ENCODE data around the gene METAP1D. TPM values are rescaled to one million over a fixed set of nuclear protein-coding genes. Genes with fewer than 3 reads are reported as not detected.

METAP1D gene
- 1 to 10 TPM; 5.1 to 5.9 (median 5.1) TPM for total RNA-seq

DNA sequence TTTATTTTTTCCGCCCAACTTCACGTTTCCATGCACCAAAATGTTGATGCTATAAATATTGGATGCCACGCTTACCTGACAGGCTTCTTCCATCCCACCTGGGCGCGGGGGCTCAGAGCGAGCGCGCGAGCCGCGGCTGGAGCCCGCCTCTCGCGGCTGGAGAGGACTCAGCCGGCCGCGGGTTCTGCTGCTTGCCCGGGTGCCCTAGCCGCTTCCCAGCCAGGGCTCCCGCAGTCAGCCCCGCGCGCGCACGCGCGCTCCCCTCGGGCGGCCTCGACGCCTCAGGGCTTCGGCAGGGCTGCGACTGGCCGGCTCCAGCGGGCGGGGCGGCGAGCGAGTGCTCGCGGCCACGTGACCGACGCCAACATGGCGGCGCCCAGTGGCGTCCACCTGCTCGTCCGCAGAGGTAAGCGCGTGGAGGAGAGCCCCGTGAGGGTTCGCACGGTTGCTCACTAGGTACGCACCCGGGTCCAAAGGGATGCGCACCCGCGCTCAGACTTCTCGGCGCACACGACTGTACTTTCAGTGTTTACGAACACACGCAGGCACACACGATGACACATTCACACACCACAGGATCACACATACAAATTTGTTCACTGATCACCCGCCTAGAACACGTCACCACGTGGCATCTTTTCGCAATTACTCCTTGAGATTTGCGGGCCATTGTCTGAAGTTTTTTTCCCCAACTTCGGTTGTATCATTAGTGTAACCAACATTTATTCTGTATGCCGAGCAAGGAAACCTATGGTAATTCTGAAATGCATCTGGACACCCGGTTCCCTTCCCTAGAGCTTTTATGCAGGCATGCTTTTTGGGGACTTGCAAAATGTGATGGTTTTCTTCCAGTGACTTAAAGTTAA, at the start of gene METAP1D:
Gene METAP1D (plus strand): TSS at position 350 of the 866 bp plus-strand sequence. CDS start 17 bp downstream, at position 367.
- peaks cover 7% of the 10 kb centered on the region for H3K27me3 Mint-ChIP-seq (ENCODE audit: low read depth)
- no peaks in the 10 kb centered on the region for H3K9me3 Mint-ChIP-seq
- peak; percentile 80 for DNase-seq
- peak within 1 kb of the TSS; percentile 89 for H3K4me3 Mint-ChIP-seq
- no peaks in the 10 kb centered on the region for H3K36me3 Mint-ChIP-seq (ENCODE audit: insufficient read depth)
- H3K4me1 Mint-ChIP-seq (ENCODE audit: low read depth): peaks cover 20% of the 10 kb centered on the region
- ATAC-seq: peak; percentile 94 to 98

DNA sequence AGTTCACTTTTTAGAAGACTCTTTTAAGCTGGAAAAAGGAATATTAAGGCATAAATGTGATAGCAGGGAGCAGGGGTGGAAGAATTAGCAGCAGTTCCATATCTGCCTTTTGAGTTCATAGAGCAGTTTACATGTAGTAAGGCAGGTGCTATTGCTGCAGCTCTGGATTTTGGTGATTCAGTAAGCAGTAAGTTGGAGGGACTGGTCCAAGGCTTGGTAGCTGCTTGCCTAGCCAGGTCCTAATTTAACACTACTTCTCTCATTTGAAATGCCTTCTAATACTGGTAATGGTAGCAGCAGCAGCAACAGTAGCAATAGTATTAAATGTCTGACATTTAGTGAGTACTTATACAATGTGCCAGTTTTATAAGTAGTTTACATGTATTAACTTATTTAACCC, 47.5 kb upstream of the METAP1D start:
- ATAC-seq (no peak), DNase-seq (no peak)
- Mint-ChIP-seq H3K9me3 (no peaks in the 10 kb centered on the region), H3K36me3 (ENCODE audit: insufficient read depth) (peaks cover 16% of the 10 kb centered on the region), H3K4me1 (ENCODE audit: low read depth) (peaks cover 16% of the 10 kb centered on the region), H3K4me3 (no peak overlapping the region), H3K27me3 (ENCODE audit: low read depth) (no peaks in the 10 kb centered on the region)

DNA sequence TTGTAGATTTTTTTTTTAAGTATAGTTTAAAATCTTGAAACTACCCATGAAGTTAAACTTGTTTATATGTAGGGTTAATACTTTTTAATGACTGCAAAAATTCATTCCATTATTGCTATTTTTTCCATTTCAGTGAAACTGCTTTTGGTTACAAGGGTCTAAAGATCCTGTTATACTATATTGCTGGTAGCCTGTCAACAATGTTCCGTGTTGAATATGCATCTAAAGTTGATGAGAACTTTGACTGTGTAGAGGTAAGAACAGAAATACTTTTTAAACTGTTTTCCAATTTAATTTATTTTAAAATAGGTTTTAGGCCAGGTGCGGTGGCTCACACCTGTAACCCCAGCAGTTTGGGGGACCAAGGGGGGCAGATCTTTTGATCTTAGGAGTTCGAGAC, 47.0 kb upstream of the METAP1D start:
- DNase-seq (no peak), ATAC-seq (no peak)
- Mint-ChIP-seq H3K4me3 (no peak overlapping the region), H3K9me3 (no peaks in the 10 kb centered on the region), H3K36me3 (ENCODE audit: insufficient read depth) (peaks cover 18% of the 10 kb centered on the region), H3K27me3 (ENCODE audit: low read depth) (no peaks in the 10 kb centered on the region), H3K4me1 (ENCODE audit: low read depth) (peaks cover 16% of the 10 kb centered on the region)

- Mint-ChIP-seq H3K36me3 (ENCODE audit: insufficient read depth) (peaks cover 14% of the 10 kb centered on the region), H3K27me3 (ENCODE audit: low read depth) (no peaks in the 10 kb centered on the region), H3K4me3 (no peak overlapping the region), H3K9me3 (no peaks in the 10 kb centered on the region), H3K4me1 (ENCODE audit: low read depth) (peaks cover 23% of the 10 kb centered on the region)
- ATAC-seq (no peak), DNase-seq (no peak)
These were observed 43.5 kb upstream of the METAP1D start for GRCh38 chr2:171956135-171956825.

DNA sequence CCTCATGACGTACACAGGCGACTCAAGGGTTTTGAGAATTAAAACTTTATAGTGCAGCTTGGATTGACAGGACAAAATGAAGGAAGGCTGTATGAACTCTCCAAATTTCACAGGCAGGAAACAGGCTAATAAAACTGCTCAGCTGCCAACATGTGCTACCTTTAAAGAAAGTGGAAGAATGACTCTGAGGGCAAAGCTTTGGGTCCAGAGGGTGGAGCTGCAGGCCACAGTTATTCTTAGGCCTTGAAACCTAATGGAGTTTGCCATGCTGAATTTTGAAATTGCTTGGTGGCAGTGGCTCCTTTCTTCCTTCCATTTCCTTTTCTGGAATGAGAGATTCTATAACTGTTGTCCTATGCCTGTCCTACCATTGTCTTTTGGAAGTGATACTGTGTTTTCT, 42.7 kb upstream of the METAP1D start:
- ATAC-seq: peak in 1 of 2 donors; percentile 23

GRCh38 chr2:171958475-171958874, 41.3 kb upstream of the METAP1D start:
- Mint-ChIP-seq H3K4me3 (no peak overlapping the region), H3K27me3 (ENCODE audit: low read depth) (no peaks in the 10 kb centered on the region), H3K9me3 (no peaks in the 10 kb centered on the region), H3K36me3 (ENCODE audit: insufficient read depth) (peaks cover 14% of the 10 kb centered on the region), H3K4me1 (ENCODE audit: low read depth) (peaks cover 28% of the 10 kb centered on the region)
- DNase-seq (no peak), ATAC-seq (no peak)

More for the DNA sequence above, 42.7 kb upstream of the METAP1D start:
- no peak overlapping the region for H3K4me3 Mint-ChIP-seq
- H3K36me3 Mint-ChIP-seq (ENCODE audit: insufficient read depth): peaks cover 14% of the 10 kb centered on the region
- no peak for DNase-seq
- H3K27me3 Mint-ChIP-seq (ENCODE audit: low read depth): no peaks in the 10 kb centered on the region
- H3K9me3 Mint-ChIP-seq: no peaks in the 10 kb centered on the region
- peaks cover 24% of the 10 kb centered on the region for H3K4me1 Mint-ChIP-seq (ENCODE audit: low read depth)

DNA sequence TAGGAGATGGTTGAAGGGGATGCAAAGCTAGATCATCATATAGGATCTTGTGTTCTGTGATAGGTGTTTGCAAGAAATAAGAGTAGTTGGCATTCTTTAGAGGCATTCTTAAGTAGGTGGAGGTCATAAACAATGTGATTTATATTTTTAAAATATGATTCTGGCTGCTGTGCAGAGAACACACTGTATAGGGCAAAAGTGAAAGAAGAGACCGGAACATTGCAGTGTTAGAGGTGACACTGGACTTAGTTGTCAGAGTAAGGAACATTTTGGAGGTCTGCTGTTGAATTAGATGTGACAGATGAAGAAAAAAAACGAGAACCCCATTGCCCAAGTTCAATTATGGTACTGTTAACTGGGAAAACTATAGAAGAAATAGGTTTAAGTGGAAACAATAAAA, 39.8 kb upstream of the METAP1D start:
- peaks cover 10% of the 10 kb centered on the region for H3K36me3 Mint-ChIP-seq (ENCODE audit: insufficient read depth)
- no peak overlapping the region for H3K4me3 Mint-ChIP-seq
- ATAC-seq (no peak), DNase-seq (no peak)
- H3K4me1 Mint-ChIP-seq (ENCODE audit: low read depth): peaks cover 30% of the 10 kb centered on the region
- H3K27me3 Mint-ChIP-seq (ENCODE audit: low read depth): no peaks in the 10 kb centered on the region
- H3K9me3 Mint-ChIP-seq: no peaks in the 10 kb centered on the region

- H3K36me3 Mint-ChIP-seq (ENCODE audit: insufficient read depth): peaks cover 8% of the 10 kb centered on the region
- ATAC-seq (no peak), DNase-seq (no peak)
- no peaks in the 10 kb centered on the region for H3K9me3 Mint-ChIP-seq
- H3K4me1 Mint-ChIP-seq (ENCODE audit: low read depth): peaks cover 31% of the 10 kb centered on the region
- no peak overlapping the region for H3K4me3 Mint-ChIP-seq
- H3K27me3 Mint-ChIP-seq (ENCODE audit: low read depth): no peaks in the 10 kb centered on the region
These were observed 39.2 kb upstream of the METAP1D start for GRCh38 chr2:171960570-171960969.

GRCh38 chr2:171963198-171963597, 36.6 kb upstream of the METAP1D start:
- H3K9me3 Mint-ChIP-seq: no peaks in the 10 kb centered on the region
- no peak for ATAC-seq
- H3K36me3 Mint-ChIP-seq (ENCODE audit: insufficient read depth): peaks cover 18% of the 10 kb centered on the region
- DNase-seq: no peak
- no peak overlapping the region for H3K4me3 Mint-ChIP-seq
- no peaks in the 10 kb centered on the region for H3K27me3 Mint-ChIP-seq (ENCODE audit: low read depth)
- peaks cover 31% of the 10 kb centered on the region for H3K4me1 Mint-ChIP-seq (ENCODE audit: low read depth)

GRCh38 chr2:171964308-171964707, 35.4 kb upstream of the METAP1D start:
- DNase-seq (no peak), ATAC-seq (no peak)
- H3K36me3 Mint-ChIP-seq (ENCODE audit: insufficient read depth): peaks cover 21% of the 10 kb centered on the region
- H3K4me1 Mint-ChIP-seq (ENCODE audit: low read depth): peaks cover 30% of the 10 kb centered on the region
- H3K4me3 Mint-ChIP-seq: no peak overlapping the region
- no peaks in the 10 kb centered on the region for H3K27me3 Mint-ChIP-seq (ENCODE audit: low read depth)
- H3K9me3 Mint-ChIP-seq: no peaks in the 10 kb centered on the region

GRCh38 chr2:171965238-171965637, 34.5 kb upstream of the METAP1D start:
- Mint-ChIP-seq H3K27me3 (ENCODE audit: low read depth) (no peaks in the 10 kb centered on the region), H3K4me3 (no peak overlapping the region), H3K4me1 (ENCODE audit: low read depth) (peaks cover 26% of the 10 kb centered on the region), H3K36me3 (ENCODE audit: insufficient read depth) (peaks cover 21% of the 10 kb centered on the region), H3K9me3 (no peaks in the 10 kb centered on the region)
- DNase-seq (no peak), ATAC-seq (no peak)

GRCh38 chr2:171965661-171966060, 34.1 kb upstream of the METAP1D start:
- ATAC-seq (no peak), DNase-seq (no peak)
- Mint-ChIP-seq H3K4me1 (ENCODE audit: low read depth) (peaks cover 26% of the 10 kb centered on the region), H3K4me3 (no peak overlapping the region), H3K9me3 (no peaks in the 10 kb centered on the region), H3K36me3 (ENCODE audit: insufficient read depth) (peaks cover 21% of the 10 kb centered on the region), H3K27me3 (ENCODE audit: low read depth) (no peaks in the 10 kb centered on the region)

- H3K27me3 Mint-ChIP-seq (ENCODE audit: low read depth): no peaks in the 10 kb centered on the region
- ATAC-seq (no peak), DNase-seq (no peak)
- no peak overlapping the region for H3K4me3 Mint-ChIP-seq
- peaks cover 24% of the 10 kb centered on the region for H3K4me1 Mint-ChIP-seq (ENCODE audit: low read depth)
- H3K9me3 Mint-ChIP-seq: no peaks in the 10 kb centered on the region
- peaks cover 21% of the 10 kb centered on the region for H3K36me3 Mint-ChIP-seq (ENCODE audit: insufficient read depth)
These were observed 33.5 kb upstream of the METAP1D start for GRCh38 chr2:171966235-171966634.

DNA sequence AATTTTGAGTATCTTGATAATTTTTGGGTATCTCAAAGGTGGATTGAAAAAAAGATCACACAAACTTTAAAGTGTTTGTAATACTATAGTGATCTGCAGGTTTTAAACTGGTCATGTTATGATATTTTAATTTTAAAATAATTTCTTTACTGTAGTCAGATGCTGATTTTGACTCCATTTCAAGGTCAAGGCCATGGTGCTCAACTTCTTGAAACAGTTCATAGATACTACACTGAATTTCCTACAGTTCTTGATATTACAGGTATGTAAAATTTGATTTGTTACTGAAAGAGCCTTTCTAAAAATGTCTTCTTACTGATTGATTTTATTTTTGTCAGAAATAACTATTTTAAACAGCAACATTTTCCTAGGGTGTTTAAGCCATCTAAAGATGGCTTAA, 33.1 kb upstream of the METAP1D start:
- Mint-ChIP-seq H3K36me3 (ENCODE audit: insufficient read depth) (peaks cover 24% of the 10 kb centered on the region), H3K4me1 (ENCODE audit: low read depth) (peaks cover 23% of the 10 kb centered on the region), H3K4me3 (no peak overlapping the region), H3K27me3 (ENCODE audit: low read depth) (no peaks in the 10 kb centered on the region), H3K9me3 (no peaks in the 10 kb centered on the region)
- ATAC-seq (no peak), DNase-seq (no peak)

- ATAC-seq (no peak), DNase-seq (no peak)
- Mint-ChIP-seq H3K4me1 (ENCODE audit: low read depth) (peaks cover 19% of the 10 kb centered on the region), H3K27me3 (ENCODE audit: low read depth) (no peaks in the 10 kb centered on the region), H3K4me3 (no peak overlapping the region), H3K36me3 (ENCODE audit: insufficient read depth) (peaks cover 36% of the 10 kb centered on the region), H3K9me3 (no peaks in the 10 kb centered on the region)
These were observed 31.2 kb upstream of the METAP1D start for GRCh38 chr2:171968509-171968908.
